DMS79 treated with DMSO at 0.1 percent for 48 hours (cell line): ENCODE data around the gene RBL1.
"Not testable (repeated sequence)": the region's sequence is repeated elsewhere in the genome, so short reads cannot be mapped to it uniquely, and the experiment has no call there.

ENCODE experiments used
- DNase-seq: peaks from one replicate; lab custom pipeline; 2025; lab: John Stamatoyannopoulos, UW

RBL1 gene, protein sequence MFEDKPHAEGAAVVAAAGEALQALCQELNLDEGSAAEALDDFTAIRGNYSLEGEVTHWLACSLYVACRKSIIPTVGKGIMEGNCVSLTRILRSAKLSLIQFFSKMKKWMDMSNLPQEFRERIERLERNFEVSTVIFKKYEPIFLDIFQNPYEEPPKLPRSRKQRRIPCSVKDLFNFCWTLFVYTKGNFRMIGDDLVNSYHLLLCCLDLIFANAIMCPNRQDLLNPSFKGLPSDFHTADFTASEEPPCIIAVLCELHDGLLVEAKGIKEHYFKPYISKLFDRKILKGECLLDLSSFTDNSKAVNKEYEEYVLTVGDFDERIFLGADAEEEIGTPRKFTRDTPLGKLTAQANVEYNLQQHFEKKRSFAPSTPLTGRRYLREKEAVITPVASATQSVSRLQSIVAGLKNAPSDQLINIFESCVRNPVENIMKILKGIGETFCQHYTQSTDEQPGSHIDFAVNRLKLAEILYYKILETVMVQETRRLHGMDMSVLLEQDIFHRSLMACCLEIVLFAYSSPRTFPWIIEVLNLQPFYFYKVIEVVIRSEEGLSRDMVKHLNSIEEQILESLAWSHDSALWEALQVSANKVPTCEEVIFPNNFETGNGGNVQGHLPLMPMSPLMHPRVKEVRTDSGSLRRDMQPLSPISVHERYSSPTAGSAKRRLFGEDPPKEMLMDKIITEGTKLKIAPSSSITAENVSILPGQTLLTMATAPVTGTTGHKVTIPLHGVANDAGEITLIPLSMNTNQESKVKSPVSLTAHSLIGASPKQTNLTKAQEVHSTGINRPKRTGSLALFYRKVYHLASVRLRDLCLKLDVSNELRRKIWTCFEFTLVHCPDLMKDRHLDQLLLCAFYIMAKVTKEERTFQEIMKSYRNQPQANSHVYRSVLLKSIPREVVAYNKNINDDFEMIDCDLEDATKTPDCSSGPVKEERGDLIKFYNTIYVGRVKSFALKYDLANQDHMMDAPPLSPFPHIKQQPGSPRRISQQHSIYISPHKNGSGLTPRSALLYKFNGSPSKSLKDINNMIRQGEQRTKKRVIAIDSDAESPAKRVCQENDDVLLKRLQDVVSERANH

DNA sequence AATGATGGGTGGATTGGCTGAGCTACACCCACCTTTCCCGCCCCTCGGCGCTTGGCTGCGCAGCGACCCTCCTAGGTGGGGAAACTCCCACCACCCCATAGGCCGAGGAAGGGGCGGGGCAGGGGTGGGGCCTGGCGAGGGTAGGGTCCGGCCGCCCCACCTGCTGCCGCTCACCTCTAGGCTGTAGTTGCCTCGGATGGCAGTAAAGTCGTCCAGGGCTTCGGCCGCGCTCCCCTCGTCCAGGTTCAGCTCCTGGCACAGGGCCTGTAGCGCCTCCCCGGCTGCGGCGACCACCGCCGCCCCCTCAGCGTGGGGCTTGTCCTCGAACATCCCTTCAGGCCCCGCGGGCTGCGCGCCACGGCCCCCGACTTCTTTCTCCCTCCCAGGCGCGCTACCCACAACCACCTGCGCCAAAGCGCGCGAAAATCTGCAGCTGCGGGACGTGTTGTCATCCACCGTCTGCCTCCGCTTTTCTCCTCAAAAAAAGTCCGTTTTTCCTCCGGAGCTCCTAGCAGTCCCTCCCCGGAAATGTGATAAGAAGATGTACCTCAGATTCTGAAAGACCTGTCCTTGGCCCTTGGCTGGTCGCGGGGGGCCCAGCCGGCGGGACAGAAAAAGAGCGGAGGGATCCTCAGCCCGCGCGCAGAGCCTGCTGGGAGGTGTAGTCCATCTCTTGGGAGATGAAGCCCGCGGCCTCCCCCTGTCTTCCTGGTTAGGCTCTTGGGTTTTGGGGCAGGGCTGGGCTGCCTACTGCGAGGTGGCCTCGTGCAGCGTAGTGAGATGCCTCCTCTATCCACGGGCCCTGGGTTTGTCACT lies at the start of gene RBL1:
RBL1 (minus strand) TSS at position 399 of the 816 bp plus-strand sequence; CDS start at position 330, 69 bp downstream.
- DNase-seq, result peak; percentile 90

DNA sequence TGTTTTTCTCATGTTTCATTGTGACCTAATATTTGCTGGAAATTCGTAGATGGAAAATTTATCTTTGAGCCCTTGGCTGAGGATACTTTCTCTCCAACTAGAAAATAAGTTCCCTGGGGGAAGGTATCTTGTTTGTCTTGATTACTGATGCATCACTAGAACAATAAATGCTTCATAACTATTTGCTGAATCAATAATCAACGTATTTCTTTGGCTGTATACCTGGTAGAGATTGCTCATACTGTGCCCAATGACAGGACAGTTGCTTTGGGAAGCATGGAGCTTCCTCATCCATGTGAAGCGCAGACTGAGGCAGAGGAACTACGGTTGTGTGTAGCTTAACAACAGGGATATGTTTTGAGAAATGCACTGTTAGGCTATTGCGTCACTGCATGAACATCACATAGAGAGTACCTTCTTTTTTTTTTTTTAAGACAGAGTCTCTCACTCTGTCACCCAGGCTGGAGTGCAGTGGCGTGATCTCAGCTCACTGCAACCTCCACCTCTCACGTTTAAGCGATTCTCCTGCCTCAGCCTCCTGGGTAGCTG lies 49.1 kb upstream of the RBL1 start:
- no peak for DNase-seq

DNA sequence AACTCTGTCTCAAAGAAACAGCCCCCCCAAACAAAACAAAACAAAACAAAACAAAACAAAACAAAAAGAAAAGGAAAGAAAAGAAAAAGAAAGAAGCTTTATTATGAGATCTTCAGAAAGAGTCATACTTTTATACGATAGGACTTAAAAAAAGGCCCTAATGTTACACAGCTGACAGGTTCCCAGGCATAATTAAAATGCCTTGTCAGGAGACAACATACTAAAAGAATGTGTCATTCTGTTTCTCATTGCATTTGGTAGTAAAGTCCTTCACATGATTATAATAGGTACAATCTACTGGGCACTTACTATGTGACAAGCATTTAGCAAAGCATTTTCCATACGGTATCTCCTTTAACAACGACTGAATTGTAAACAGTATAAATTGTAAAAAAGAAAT lies 46.9 kb upstream of the RBL1 start:
- DNase-seq, result no peak

- DNase-seq, result no peak
These were observed 41.8 kb upstream of the RBL1 start for GRCh38 chr20:37137547-37137946.

GRCh38 chr20:37133952-37134351 lies 38.2 kb upstream of the RBL1 start:
- no peak for DNase-seq

- no peak for DNase-seq
These were observed 35.7 kb upstream of the RBL1 start for GRCh38 chr20:37131486-37131885.

GRCh38 chr20:37128803-37129202 lies 33.0 kb upstream of the RBL1 start:
- DNase-seq, result no peak

DNA sequence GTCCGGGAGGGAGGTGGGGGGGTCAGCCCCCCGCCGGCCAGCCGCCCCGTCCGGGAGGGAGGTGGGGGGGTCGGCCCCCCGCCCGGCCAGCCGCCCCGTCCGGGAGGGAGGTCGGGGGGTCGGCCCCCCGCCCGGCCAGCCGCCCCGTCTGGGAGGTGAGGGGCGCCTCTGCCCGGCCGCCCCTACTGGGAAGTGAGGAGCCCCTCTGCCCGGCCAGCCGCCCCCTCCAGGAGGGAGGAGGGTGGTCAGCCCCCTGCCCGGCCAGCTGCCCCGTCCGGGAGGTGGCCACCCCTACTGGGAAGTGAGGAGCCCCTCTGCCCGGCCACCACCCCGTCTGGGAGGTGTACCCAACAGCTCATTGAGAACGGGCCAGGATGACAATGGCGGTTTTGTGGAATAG lies 30.5 kb upstream of the RBL1 start:
- not testable (repeated sequence) for DNase-seq

DNA sequence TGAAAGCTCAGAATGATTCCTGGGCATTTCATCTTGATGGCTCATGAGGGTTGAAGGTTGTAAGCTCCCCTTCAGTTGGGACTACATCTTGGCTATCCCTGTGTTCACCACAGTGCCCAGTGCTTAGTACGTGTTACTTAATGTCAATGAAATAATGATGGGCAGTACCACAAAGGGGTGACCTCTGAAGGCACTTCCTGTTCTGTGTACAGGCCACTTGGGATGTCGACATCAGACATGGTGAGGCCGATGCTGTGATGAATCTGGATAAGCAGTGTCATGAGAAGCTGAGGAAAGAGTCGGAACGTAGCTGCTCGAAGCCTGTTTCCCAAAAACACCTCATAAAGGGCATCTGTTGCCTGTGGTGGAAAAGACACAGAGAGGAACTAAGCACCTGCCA lies 27.6 kb upstream of the RBL1 start:
- no peak for DNase-seq

DNA sequence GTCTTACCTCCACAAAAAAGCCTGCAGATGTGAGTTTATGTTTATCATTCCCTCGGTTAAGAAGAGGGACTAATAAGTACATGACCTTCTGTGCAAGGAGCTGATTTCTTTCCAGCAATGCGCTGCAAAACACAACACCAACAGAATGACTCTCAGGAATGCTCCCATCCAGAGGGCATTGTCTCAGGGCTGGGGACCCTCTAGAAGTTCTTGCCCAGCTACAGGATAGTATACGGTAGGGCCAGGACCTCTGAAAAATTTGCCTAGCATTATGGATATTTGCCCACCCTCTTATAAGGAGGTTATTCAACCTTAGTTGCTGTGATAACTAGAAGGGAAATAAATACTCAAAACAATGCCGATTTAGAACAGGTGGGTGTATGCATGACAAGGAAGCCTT lies 24.7 kb upstream of the RBL1 start:
- no peak for DNase-seq

GRCh38 chr20:37119356-37120036 lies 23.7 kb upstream of the RBL1 start:
- DNase-seq, result no peak

DNA sequence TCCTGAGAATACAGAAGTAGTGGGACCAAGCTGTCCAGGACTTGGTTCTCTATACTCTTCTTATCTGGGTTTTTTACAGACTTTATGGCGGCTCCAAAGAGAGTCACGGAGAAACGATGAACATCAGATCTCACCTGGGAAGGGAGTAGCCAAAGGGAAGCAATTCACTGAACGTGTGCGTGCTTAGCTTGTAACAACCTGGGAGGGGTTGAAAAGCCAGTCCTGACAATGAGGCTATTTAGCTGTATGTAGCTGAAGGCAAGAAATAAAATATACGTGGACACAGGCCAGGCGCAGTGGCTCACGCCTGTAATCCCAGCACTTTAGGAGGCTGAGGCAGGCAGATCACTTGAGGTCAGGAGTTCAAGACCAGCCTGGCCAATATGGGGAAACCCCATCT lies 18.2 kb upstream of the RBL1 start:
- DNase-seq, result no peak

DNA sequence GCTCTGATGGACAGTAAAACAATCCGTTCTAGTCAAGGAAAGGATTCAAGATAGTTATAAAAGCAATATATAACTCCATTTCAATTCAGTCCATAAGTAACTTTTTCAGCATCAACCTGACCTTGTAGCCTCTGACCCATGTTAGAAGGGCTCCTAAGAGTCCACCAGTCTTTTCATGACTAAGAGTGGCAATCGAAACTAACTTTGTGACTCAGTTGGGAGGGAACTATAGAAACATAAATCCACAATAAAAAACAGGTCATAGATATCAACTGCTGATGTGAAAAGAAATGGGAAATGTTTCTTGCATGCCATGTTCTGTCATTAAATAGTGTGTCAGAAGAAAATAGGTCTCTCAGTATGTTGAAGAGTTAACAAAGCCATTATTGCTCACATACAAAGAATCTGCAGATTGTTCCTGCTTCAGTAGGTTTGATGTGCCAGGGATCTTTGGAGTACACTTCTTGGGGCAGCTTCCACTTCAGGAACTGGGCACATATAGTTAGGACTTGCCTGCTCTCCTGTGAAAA lies 16.2 kb upstream of the RBL1 start:
- no peak for DNase-seq

DNA sequence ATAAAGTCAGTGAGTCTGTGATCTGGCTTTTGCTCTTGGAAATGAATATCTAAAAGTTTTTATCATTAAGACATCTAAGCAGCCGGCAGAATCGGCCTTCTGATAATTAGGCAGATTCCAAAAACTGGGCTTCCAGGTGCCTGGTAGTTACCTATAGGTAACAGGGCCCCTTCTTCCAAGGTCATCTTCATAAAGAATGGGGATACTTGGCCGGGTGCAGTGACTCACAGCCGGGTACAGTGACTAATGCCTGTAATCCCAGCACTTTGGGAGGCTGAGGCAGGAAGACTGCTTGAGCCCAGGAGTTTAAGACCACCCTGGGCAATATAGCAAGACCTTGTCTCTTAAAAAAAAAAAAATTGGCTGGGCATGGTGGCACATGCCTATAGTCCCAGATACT lies 12.9 kb upstream of the RBL1 start:
- no peak for DNase-seq

DNA sequence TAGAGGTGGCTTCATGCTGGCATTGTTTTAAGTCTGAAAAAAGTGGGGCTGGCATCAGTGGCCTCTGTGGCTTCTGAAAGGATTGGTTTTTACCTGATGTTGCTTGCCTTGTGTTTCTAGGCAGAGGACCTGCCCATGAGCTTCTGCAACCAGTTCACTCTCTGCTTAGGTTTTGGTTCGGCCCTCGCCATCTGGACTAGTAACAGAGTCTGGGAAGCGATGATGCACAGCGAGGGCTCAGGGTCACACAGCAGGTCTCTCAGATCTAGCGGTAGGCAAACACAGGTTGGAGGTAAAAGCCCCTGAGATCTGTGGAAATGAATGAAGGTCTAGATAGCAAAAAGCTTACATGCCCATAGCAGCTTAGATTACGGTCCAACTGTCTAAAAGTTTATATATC lies 6.8 kb upstream of the RBL1 start:
- no peak for DNase-seq

DNA sequence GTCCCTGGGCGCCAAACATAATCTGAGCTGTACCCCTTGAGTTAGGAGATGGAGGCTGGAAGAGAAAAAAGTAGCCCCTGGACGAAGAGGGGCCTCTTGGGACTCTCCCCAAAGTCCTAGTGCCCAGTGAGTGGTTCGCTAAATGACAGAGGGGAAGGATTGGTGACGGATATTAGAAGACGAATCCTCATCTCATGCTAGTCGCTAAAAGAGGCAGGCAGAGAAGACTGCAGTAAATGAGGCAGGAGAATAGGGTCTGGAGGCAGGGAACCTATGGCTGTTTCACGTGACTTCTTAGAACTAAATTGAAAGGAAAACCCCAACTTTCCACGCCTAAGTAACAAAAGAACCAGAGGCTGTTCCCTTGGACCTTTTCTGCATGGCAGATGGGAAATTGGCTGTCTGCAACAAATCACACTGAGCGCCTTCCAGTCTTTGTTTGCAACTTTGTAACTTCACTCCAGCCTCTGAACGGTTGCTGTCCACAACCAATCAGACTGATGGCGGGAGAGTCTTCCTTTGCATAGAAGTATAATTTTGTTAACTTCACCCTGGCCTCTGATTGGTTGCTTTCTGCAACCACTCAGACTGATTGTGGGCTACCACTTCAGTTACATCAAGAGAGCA lies 731 bp upstream of the RBL1 start:
- DNase-seq, result no peak

- DNase-seq, result peak; percentile 55
These were observed 644 bp downstream of the RBL1 start for GRCh38 chr20:37095108-37095598.

DNA sequence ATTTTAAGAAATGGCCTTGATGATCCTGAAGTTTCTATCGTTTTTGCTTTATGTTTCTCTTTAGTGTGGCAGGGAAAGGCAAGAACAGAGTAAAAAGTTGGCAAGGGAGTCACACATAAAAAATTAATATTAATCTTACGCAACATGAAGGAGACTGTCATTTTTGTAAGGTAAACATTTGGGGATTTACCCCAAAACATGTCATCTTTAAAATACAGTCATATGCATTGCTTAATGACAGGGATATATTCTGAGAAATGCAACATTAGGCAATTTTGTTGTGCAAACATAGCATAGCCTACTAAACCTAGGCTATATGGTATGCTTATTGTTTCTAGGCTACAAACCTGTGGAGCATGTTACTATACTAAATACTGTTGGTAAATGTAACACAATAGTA lies 5.4 kb downstream of the RBL1 start:
- DNase-seq, result no peak

DNA sequence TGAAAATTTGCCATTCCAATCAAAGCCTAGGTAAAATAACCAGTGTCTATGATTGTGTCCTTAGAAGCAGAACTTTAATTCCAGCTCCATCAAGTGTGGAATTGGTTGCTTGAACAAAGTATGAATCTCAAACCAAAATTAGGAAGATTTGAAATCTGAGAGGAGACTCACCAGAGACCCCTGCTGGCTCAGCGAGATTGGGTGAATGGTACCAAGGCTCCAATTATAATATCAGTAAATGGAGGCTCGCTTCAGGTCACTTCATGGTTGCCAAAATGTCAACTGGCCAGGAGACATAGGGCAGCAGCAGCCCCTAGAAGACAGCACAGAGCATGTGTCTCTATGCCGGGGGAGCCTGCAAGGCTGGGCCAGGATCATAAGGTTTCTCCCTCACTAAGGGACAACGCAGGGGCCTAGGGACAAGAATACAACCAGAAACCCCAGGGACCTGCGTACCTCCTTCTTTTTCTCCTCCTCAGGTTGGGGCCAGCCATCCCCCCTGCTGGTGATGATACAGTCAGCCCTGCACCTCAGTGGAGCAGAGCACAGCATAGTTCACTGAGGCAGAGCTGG lies 14.0 kb downstream of the RBL1 start:
- DNase-seq, result no peak

DNA sequence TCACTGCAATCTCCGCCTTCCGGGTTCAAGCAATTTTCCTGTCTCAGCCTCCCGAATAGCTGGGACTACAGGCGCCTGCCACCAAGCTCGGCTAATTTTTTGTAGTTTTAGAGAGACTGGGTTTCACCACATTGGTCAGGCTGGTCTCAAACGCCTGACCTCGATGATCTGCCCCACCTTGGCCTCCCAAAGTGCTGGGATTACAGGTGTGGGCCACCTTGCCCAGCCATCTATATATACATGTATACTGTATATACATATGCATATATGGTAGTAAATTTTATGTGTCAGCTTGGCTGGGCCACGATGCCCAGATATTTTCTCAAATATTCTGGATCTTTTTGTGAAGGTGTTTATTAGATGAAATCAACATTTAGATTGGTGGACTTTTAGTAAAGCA lies 18.8 kb downstream of the RBL1 start:
- no peak for DNase-seq
